ENCODE data around the gene PRUNE2. TPM values are rescaled to one million over a fixed set of nuclear protein-coding genes. Genes with fewer than 3 reads are reported as not detected.

PRUNE2 gene
- total RNA-seq, 2 experiments from 2014 or later = 0.38 to 0.44 TPM

GRCh38 chr9:76944011-76944410 is 38.1 kb upstream of the PRUNE2 start:
- no peak for DNase-seq (ENCODE audit: low spot score)
- no peak for TF ChIP-seq CTCF (conservative IDR thresholded peaks at IDR 0.05; ENCODE audit: low read length)
- no peak for TF ChIP-seq EZH2phosphoT487 (IDR thresholded peaks at IDR 0.05; ENCODE audit: borderline replicate concordance, low read depth, low read length)
- H3K9me2 ChIP-seq (ENCODE audit: insufficient read depth, low read length) = no peaks in the 10 kb centered on the region
- no peaks in the 10 kb centered on the region for H4K20me1 ChIP-seq (ENCODE audit: insufficient read depth, low read length)
- no peaks in the 10 kb centered on the region for H3K36me3 ChIP-seq (ENCODE audit: insufficient read depth, low read length)
- H3K4me1 ChIP-seq (ENCODE audit: insufficient read depth, low read length, poor library complexity, severe bottlenecking) = no peaks in the 10 kb centered on the region
- no TSS peak for BruUV-seq (replicated peaks)
- H3K27ac ChIP-seq (ENCODE audit: low read depth, low read length, poor library complexity, severe bottlenecking) = no peak overlapping the region
- no peak overlapping the region for H3K4me2 ChIP-seq (ENCODE audit: low read length)
- H3K4me3 ChIP-seq (ENCODE audit: low read depth, low read length, poor library complexity, severe bottlenecking) = no peak overlapping the region
- intact Hi-C loops (cut with micrococcal nuclease; ENCODE audit: unreplicated experiment) = no loop called here
- H3K9me3 ChIP-seq (ENCODE audit: low read length) = no peaks in the 10 kb centered on the region
- POLR2A ChIA-PET = no interaction called here
- CTCF ChIA-PET (ENCODE audit: unreplicated experiment) = no interaction called here
- H3K79me2 ChIP-seq (ENCODE audit: insufficient read depth, low read depth, low read length) = no peaks in the 10 kb centered on the region
- H2AFZ ChIP-seq (ENCODE audit: low read length) = no peak overlapping the region

- Histone ChIP-seq H4K20me1 (ENCODE audit: insufficient read depth, low read length) (no peaks in the 10 kb centered on the region), H3K27ac (ENCODE audit: low read depth, low read length, poor library complexity, severe bottlenecking) (no peak overlapping the region), H3K36me3 (ENCODE audit: insufficient read depth, low read length) (no peaks in the 10 kb centered on the region), H3K9me2 (ENCODE audit: insufficient read depth, low read length) (no peaks in the 10 kb centered on the region), H3K4me3 (ENCODE audit: low read depth, low read length, poor library complexity, severe bottlenecking) (no peak overlapping the region), H3K9me3 (ENCODE audit: low read length) (no peaks in the 10 kb centered on the region), H2AFZ (ENCODE audit: low read length) (no peak overlapping the region), H3K4me2 (ENCODE audit: low read length) (no peak overlapping the region), H3K79me2 (ENCODE audit: insufficient read depth, low read depth, low read length) (no peaks in the 10 kb centered on the region), H3K4me1 (ENCODE audit: insufficient read depth, low read length, poor library complexity, severe bottlenecking) (no peaks in the 10 kb centered on the region)
- DNase-seq (ENCODE audit: low spot score) = no peak
- no TSS peak for BruUV-seq (replicated peaks)
- no peak for TF ChIP-seq CTCF (conservative IDR thresholded peaks at IDR 0.05; ENCODE audit: low read length)
- TF ChIP-seq EZH2phosphoT487 (IDR thresholded peaks at IDR 0.05; ENCODE audit: borderline replicate concordance, low read depth, low read length) = no peak
- ChIA-PET CTCF (ENCODE audit: unreplicated experiment) (no interaction called here), POLR2A (no interaction called here)
- intact Hi-C loops (cut with micrococcal nuclease; ENCODE audit: unreplicated experiment) = no loop called here
These were observed 37.1 kb upstream of the PRUNE2 start for GRCh38 chr9:76943054-76943453.

GRCh38 chr9:76932757-76933156 is 26.8 kb upstream of the PRUNE2 start:
- H4K20me1 ChIP-seq (ENCODE audit: insufficient read depth, low read length) = no peaks in the 10 kb centered on the region
- intact Hi-C loops (cut with micrococcal nuclease; ENCODE audit: unreplicated experiment) = no loop called here
- no peaks in the 10 kb centered on the region for H3K36me3 ChIP-seq (ENCODE audit: insufficient read depth, low read length)
- H3K4me2 ChIP-seq (ENCODE audit: low read length) = no peak overlapping the region
- H3K4me1 ChIP-seq (ENCODE audit: insufficient read depth, low read length, poor library complexity, severe bottlenecking) = no peaks in the 10 kb centered on the region
- no peak overlapping the region for H2AFZ ChIP-seq (ENCODE audit: low read length)
- no peak overlapping the region for H3K4me3 ChIP-seq (ENCODE audit: low read depth, low read length, poor library complexity, severe bottlenecking)
- no TSS peak for BruUV-seq (replicated peaks)
- H3K79me2 ChIP-seq (ENCODE audit: insufficient read depth, low read depth, low read length) = no peaks in the 10 kb centered on the region
- H3K9me3 ChIP-seq (ENCODE audit: low read length) = no peaks in the 10 kb centered on the region
- TF ChIP-seq CTCF (conservative IDR thresholded peaks at IDR 0.05; ENCODE audit: low read length) (no peak), EZH2phosphoT487 (IDR thresholded peaks at IDR 0.05; ENCODE audit: borderline replicate concordance, low read depth, low read length) (no peak)
- DNase-seq (ENCODE audit: low spot score) = no peak
- CTCF ChIA-PET (ENCODE audit: unreplicated experiment) = no interaction called here
- H3K9me2 ChIP-seq (ENCODE audit: insufficient read depth, low read length) = no peaks in the 10 kb centered on the region
- no peak overlapping the region for H3K27ac ChIP-seq (ENCODE audit: low read depth, low read length, poor library complexity, severe bottlenecking)
- POLR2A ChIA-PET = no interaction called here

Measured in OCI-LY7 (cell line).